Activated B cell treated with CpG ODN at 0.5 μM for 24 hours (primary cell): Measurements from ENCODE around the gene NCDN. TPM values are rescaled to one million over a fixed set of nuclear protein-coding genes. Genes with fewer than 3 reads are reported as not detected.
A peak's percentile ranks its signal among the peaks of the same experiment; 100 is the strongest.

Experiments used
- ATAC-seq: fragments of 200-7000 bp; cut with Tn5 transposase; one replicate; pipeline ENCODE4 v1.10.0; 2021; ENCODE audit warnings: low read depth, mild to moderate bottlenecking, moderate library complexity
- CTCF ChIA-PET: fragments of 350-600 bp; sonication (Branson Sonifier 250); formaldehyde crosslinking; loops from one replicate; lab custom pipeline; 2021; ENCODE audit warnings: antibody characterized with exemption; lab: Charles Lee
- POLR2A ChIA-PET: fragments of 350-600 bp; sonication (Branson Sonifier 250); formaldehyde crosslinking; loops from one replicate; lab custom pipeline; 2021; ENCODE audit warnings: antibody characterized with exemption; lab: Charles Lee
- DNase-seq: peaks from one replicate; pipeline ENCODE4 v3.0.0; 2022
- H3K27ac Mint-ChIP-seq: one replicate; pipeline ENCODE4 v1.8.0; 2020; ENCODE audit warnings: mixed read lengths
- H3K27me3 Mint-ChIP-seq: one replicate; pipeline ENCODE4 v1.8.0; 2021; ENCODE audit warnings: mixed read lengths
- H3K36me3 Mint-ChIP-seq: one replicate; pipeline ENCODE4 v1.8.0; 2021; ENCODE audit warnings: low read depth, mixed read lengths
- H3K4me1 Mint-ChIP-seq: one replicate; pipeline ENCODE4 v1.8.0; 2021; ENCODE audit warnings: mixed read lengths
- H3K4me3 Mint-ChIP-seq: one replicate; pipeline ENCODE4 v1.8.0; 2020; ENCODE audit warnings: mild to moderate bottlenecking, mixed read lengths
- H3K9me3 Mint-ChIP-seq: one replicate; pipeline ENCODE4 v1.8.0; 2020; ENCODE audit warnings: mixed read lengths
- intact Hi-C: fragments of 100-400 bp; cut with micrococcal nuclease; formaldehyde crosslinking; loops from one replicate; pipeline ENCODE4 v1.15.1; 2024
- total RNA-seq: library from RNA; stranded (reverse); gene quantifications from 2 replicates; pipeline ENCODE4 v1.2.3, GENCODE V29; 2022
- TF ChIP-seq, protein P1 (sequence below): fragments of 200-600 bp; IDR thresholded peaks from one replicate; pipeline ENCODE4 v1.8.0; 2022; ENCODE audit warnings: antibody characterized with exemption, mild to moderate bottlenecking

Gene NCDN
- total RNA-seq, 1 donor from 2014 or later: 18.4 TPM

DNA sequence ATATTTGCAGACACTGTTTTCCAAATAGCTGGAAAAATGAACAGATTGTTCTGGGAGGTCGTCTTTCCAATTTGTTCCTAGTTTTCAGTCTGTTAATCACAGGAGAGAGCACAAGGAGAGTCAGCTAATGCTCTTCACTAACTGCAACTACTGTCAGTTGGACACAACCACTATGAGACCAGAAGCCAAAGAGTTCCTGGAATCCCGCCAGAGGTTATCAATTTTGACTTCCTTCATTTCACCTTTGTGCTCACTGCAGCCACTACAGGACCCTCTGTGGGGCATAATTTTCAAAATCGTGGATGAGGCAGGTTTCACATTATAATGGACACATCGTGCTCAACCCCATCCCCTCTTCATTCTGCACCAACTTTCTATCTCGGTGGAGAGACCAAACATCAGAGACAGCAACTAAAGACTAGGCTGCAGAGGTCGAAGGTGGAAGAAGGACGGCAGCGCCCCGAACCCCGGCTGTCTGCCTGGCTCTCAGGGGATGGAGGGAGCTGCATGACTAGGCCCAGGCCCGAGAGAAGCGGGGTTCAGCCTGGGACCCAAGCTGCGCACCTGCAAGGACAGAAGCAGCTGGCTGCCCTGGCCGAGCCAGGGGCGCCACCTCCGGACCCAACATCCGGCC, 998 bp upstream of the NCDN start:
- ChIA-PET POLR2A (interaction anchor here (0.6 to 2.0 kb wide), 7 partner anchors 14 to 631 kb away, joined by 3 to 11 read pairs (median 8); partner anchors contain the start of genes AGO3 and CLSPN), CTCF (interaction anchor here (0.9 to 1.7 kb wide), 3 partner anchors 8 to 159 kb away, joined by 4 to 7 read pairs (median 6); no protein-coding TSS in a partner anchor)
- Mint-ChIP-seq H3K27me3 (no peaks in the 10 kb centered on the region), H3K9me3 (no peaks in the 10 kb centered on the region), H3K36me3 (peaks cover 27% of the 10 kb centered on the region), H3K4me1 (peaks cover 32% of the 10 kb centered on the region), H3K27ac (peak overlapping the region; percentile 71), H3K4me3 (peak overlapping the region; percentile 96)
- TF ChIP-seq, protein P1, sequence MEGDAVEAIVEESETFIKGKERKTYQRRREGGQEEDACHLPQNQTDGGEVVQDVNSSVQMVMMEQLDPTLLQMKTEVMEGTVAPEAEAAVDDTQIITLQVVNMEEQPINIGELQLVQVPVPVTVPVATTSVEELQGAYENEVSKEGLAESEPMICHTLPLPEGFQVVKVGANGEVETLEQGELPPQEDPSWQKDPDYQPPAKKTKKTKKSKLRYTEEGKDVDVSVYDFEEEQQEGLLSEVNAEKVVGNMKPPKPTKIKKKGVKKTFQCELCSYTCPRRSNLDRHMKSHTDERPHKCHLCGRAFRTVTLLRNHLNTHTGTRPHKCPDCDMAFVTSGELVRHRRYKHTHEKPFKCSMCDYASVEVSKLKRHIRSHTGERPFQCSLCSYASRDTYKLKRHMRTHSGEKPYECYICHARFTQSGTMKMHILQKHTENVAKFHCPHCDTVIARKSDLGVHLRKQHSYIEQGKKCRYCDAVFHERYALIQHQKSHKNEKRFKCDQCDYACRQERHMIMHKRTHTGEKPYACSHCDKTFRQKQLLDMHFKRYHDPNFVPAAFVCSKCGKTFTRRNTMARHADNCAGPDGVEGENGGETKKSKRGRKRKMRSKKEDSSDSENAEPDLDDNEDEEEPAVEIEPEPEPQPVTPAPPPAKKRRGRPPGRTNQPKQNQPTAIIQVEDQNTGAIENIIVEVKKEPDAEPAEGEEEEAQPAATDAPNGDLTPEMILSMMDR: no peak
- ATAC-seq: no peak
- DNase-seq: no peak
- intact Hi-C loops: loop anchor here (1.0 to 5.0 kb wide), 7 partner anchors 17 to 666 kb away; partner anchors contain the start of genes PSMB2, SFPQ, TFAP2E and THRAP3

DNA sequence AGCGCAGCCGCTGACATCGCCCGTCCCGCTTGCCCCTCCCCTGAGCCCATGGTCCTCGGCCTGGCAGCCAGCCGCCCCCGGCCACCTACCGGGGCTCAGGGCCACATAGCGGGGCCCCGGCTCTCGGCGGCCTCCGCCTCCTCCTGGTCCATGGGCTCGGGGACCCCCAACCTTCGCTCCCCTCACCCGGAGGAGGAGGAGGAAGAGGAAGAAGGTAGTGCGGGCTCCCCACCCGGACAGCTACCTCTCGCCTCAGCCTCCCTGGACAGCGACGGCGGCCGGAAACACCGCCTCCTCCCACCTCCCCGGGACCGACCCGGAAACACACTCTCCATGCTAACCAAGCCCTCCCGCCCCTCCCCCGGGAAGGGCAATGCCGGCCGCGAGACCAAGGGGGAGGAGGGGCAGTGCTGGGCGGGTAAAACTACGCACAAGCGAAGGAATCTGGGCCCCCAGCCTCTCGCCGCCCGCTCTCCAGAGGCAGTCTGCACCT, 435 bp upstream of the NCDN start, which contains the start of gene KIAA0319L:
TSS of gene KIAA0319L (minus strand) at position 286 of the 493 bp plus-strand sequence. CDS start 2,912 bp downstream, outside the sequence.
- peak within 1 kb of the TSS; percentile 96 for H3K4me3 Mint-ChIP-seq
- peaks cover 32% of the 10 kb centered on the region for H3K4me1 Mint-ChIP-seq
- H3K27me3 Mint-ChIP-seq: no peaks in the 10 kb centered on the region
- DNase-seq: no peak
- ChIA-PET CTCF (interaction anchor here (1.5 to 1.7 kb wide), 2 partner anchors 106 to 159 kb away, joined by 4 to 7 read pairs; no protein-coding TSS in a partner anchor), POLR2A (interaction anchor here (0.5 to 2.0 kb wide), 12 partner anchors 14 to 686 kb away, joined by 3 to 11 read pairs (median 4); partner anchors contain the start of genes AGO3 and CLSPN)
- peak; percentile 69 for ATAC-seq
- TF ChIP-seq, protein P1: no peak
- H3K36me3 Mint-ChIP-seq: peaks cover 23% of the 10 kb centered on the region
- H3K27ac Mint-ChIP-seq: peak within 1 kb of the TSS; percentile 96
- intact Hi-C loops: loop anchor here (1.0 to 5.0 kb wide), 7 partner anchors 16 to 665 kb away; partner anchors contain the start of genes PSMB2, SFPQ, TFAP2E and THRAP3
- no peaks in the 10 kb centered on the region for H3K9me3 Mint-ChIP-seq

DNA sequence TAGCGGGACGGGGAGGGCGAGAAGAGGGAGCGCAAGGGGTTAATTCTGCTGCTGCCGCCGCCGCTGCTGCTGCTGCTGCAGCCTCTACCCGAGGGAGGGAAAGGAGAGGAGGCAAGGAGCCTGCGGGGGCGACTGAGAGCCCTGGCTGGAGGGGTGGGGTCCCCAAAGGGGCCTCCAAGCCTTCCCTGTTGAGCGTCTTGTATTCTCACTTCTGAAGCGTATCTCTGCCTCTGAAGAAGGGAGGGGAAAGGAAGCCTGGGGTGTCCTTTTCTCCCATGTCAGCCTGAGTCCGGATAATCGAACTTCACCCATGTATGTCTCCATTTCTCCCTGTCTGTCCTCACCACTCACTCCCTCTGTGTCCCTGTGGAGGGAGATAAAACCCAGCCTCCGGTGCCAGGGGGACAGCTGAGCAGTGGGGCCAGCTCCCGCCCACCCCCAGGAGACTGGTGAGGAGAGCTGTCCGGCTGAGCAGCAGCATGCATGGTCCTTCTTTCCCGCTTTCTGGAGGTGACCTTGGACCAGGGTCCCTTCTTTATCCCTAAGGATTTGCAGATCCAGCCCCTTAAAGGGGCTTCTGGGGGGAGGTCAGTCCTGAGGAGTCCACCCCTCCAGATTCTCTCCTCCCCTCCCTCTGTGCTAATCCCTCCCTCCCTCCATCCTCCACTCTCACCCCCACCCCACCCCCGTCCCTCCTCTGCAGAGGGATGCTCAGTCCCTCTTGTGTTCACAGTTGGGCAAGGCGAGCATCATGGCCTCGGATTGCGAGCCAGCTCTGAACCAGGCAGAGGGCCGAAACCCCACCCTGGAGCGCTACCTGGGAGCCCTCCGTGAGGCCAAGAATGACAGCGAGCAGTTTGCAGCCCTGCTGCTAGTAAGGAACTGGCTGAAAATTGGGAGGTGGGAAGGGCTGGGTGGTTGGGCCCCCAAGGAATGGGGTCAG, 1.0 kb downstream of the NCDN start:
- intact Hi-C loops: loop anchor here (5.0 kb wide), 2 partner anchors 84 to 664 kb away; partner anchors contain the start of genes PSMB2 and THRAP3

DNA sequence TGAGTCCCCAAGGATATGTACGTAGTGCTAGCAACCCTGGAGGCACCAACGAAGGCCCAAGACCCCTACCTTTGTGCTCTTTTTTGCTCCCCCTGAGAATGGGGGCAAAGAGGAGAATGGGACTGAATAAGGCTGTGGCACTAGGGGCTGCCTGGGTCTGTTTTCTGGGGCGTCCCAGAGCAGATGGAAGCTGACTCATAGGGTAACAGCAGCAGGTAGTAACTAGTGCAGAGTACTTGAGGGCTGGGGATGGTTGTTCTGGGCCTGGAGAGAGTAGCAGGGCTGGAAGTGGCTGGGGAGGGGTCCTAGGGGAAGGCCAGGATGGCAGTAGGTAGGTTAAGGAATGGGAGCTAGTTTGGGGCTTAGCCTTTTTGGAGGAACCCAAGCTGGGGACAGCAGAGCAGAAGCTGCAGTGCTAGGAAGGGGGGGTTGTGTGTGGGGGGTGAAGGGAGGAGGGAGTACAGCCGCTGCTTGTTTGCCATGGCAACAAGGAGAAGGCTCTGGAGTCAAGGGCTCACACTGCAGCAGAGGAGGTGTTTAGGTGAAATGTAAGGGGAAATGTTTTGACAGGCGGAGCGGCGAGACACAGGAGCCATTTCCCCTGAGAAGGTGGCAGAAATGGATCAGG, 1.8 kb downstream of the NCDN start:
- intact Hi-C loops: loop anchor here (5.0 kb wide), 2 partner anchors 83 to 663 kb away; partner anchors contain the start of genes PSMB2 and THRAP3
- CTCF ChIA-PET: interaction anchor here (0.5 to 4.4 kb wide), 3 partner anchors 108 to 167 kb away, joined by 3 to 20 read pairs (median 4); no protein-coding TSS in a partner anchor
- Mint-ChIP-seq H3K9me3 (no peaks in the 10 kb centered on the region), H3K36me3 (peaks cover 12% of the 10 kb centered on the region), H3K27me3 (no peaks in the 10 kb centered on the region), H3K4me3 (peak overlapping the region; percentile 40), H3K4me1 (peaks cover 32% of the 10 kb centered on the region), H3K27ac (peak overlapping the region; percentile 79)
- POLR2A ChIA-PET: no interaction called here
- no peak for ATAC-seq
- TF ChIP-seq, protein P1: no peak
- DNase-seq: no peak

More for the DNA sequence above, 1.0 kb downstream of the NCDN start:
- ChIA-PET CTCF (interaction anchor here (0.6 to 4.4 kb wide), 3 partner anchors 107 to 168 kb away, joined by 4 to 20 read pairs (median 7); no protein-coding TSS in a partner anchor), POLR2A (interaction anchor here (0.9 to 1.9 kb wide), 4 partner anchors 19 to 372 kb away, joined by 3 to 11 read pairs (median 8); partner anchors contain the start of genes AGO3 and CLSPN)
- Mint-ChIP-seq H3K27me3 (no peaks in the 10 kb centered on the region), H3K27ac (peak overlapping the region; percentile 96), H3K4me1 (peaks cover 32% of the 10 kb centered on the region), H3K4me3 (peak overlapping the region; percentile 96), H3K9me3 (no peaks in the 10 kb centered on the region), H3K36me3 (peaks cover 13% of the 10 kb centered on the region)
- ATAC-seq: no peak
- no peak for DNase-seq
- TF ChIP-seq, protein P1: no peak
